ENCODE data around the gene IMMP2L.
A peak's percentile ranks its signal among the peaks of the same experiment; 100 is the strongest.

- TF ChIP-seq FOXK2 (IDR thresholded peaks at IDR 0.05) (no peak), ARNT (IDR thresholded peaks at IDR 0.05) (no peak), ZNF384 (IDR thresholded peaks at IDR 0.05) (no peak), LEF1 (IDR thresholded peaks at IDR 0.05; ENCODE audit: borderline replicate concordance) (0 out of 2 replicates have a peak, but pooled peaks have one; percentile 34), FOXA1 (IDR thresholded peaks at IDR 0.05) (no peak), FOXM1 (IDR thresholded peaks at IDR 0.05; ENCODE audit: borderline replicate concordance) (no peak; the same call in 1 of the 2 replicates), L3MBTL2 (conservative IDR thresholded peaks at IDR 0.05) (peak; percentile 94)
These were observed at the start of gene IMMP2L for GRCh38 chr7:111561904-111562732.
